OCI-LY1 (cell line): ENCODE measurements around the gene TPP1.

Source experiments
- EZH2 ChIP-seq: fragments of 200-600 bp; sonication (generic), shearing (Covaris generic); IDR thresholded peaks from 2 replicates; pipeline ENCODE4 v1.8.0; 2017; ENCODE audit warnings: borderline replicate concordance, mixed run types, mild to moderate bottlenecking, antibody characterized with exemption, low read length, moderate library complexity, mixed read lengths
- TF ChIP-seq, protein P1 (sequence below): fragments of 200-600 bp; sonication (generic), shearing (Covaris generic); IDR thresholded peaks from 2 replicates; pipeline ENCODE4 v1.5.1; 2017; ENCODE audit warnings: mild to moderate bottlenecking, antibody characterized with exemption, low read length, moderate library complexity, mixed read lengths

DNA sequence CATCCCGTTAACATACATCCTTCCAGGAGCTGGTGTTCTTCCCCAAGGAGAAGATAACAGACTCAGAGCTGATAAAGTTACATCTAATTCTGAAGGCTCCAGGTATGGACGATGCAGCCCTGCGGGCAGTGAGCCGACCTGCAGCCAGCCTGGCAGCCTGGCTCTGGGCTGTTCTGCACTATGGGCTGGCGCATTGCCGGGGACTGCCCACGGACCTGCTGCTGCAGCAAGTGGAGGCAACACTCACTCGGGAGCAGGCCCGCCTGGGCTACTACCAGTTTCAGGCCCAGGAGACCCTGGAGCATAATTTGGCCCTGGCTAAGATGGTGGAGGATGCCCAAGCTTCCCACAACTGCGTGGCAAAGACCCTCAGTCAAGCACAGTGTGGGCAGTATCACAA lies 55.6 kb downstream of the TPP1 start:
- TF ChIP-seq, protein P1, sequence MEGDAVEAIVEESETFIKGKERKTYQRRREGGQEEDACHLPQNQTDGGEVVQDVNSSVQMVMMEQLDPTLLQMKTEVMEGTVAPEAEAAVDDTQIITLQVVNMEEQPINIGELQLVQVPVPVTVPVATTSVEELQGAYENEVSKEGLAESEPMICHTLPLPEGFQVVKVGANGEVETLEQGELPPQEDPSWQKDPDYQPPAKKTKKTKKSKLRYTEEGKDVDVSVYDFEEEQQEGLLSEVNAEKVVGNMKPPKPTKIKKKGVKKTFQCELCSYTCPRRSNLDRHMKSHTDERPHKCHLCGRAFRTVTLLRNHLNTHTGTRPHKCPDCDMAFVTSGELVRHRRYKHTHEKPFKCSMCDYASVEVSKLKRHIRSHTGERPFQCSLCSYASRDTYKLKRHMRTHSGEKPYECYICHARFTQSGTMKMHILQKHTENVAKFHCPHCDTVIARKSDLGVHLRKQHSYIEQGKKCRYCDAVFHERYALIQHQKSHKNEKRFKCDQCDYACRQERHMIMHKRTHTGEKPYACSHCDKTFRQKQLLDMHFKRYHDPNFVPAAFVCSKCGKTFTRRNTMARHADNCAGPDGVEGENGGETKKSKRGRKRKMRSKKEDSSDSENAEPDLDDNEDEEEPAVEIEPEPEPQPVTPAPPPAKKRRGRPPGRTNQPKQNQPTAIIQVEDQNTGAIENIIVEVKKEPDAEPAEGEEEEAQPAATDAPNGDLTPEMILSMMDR, result no peak
- TF ChIP-seq EZH2, result no peak
